T follicular helper cell (primary cell): ENCODE results near the gene CR1L.
"Not testable (repeated sequence)": the region's sequence is repeated elsewhere in the genome, so short reads cannot be mapped to it uniquely, and the experiment has no call there.

Experiments
- DNase-seq: peaks from one replicate; pipeline ENCODE4 v3.0.0-alpha.2; 2020; ENCODE audit warnings: low read depth

The CR1L gene

GRCh38 chr1:207682872-207683434, 38.0 kb downstream of the CR1L start:
- DNase-seq = not testable (repeated sequence)

GRCh38 chr1:207690551-207690950, 45.6 kb downstream of the CR1L start:
- not testable (repeated sequence) for DNase-seq

DNA sequence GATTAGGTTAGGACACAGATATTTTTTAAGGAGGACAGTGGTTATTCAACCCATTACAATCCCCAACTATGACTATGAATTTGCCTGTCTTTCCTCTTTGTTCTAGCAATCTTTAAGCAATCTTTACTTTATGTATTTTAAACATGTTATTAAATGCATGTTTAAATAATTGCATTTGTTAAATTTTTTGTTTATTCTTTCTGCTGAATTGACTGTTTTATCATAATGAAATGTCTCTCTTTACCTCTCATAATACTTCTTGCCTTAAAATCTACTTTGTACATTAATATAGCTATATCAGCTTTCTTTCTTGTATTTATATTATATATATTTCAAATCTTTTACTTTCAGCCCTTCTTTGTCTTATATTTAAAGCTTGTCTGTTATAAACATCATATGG, 46.1 kb downstream of the CR1L start:
- DNase-seq = no peak

DNA sequence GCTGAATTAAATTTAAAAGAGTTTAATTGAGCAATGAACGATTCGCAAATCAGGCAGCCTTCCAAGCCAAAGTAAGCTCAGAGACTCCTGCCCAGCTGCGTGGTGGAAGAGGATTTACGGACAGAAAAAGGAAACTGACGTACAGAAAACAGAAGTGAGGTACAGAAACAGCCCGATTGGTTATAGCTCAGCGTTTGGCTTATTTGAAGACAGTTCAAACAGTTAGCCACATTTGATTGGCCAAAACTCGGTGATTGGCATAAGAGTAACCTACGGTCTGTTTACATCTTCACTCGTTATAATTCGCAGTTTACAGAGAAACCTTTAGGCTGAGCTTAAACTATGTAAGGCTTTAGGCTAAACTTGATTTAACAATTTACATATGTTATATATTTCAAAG, 46.9 kb downstream of the CR1L start:
- DNase-seq = no peak

DNA sequence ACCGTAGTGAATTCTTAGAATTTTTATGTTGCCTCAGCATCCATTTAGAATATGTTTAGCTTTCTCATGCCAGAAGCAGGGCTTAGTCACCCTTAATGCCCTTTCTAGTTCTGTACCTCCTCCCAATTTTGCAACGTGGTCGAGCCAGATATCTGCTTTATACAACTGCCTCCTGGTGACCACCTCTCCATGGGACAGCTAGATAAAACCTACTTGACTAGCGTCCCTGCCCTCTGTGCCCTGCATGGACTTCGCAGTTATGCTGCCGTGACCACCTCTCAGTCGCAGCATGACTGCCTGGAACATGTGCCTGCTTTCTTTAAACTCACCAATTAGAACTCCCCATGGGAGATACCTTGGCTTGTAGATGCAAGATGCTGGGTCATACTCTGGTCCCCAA, 47.4 kb downstream of the CR1L start:
- DNase-seq = not testable (repeated sequence)

DNA sequence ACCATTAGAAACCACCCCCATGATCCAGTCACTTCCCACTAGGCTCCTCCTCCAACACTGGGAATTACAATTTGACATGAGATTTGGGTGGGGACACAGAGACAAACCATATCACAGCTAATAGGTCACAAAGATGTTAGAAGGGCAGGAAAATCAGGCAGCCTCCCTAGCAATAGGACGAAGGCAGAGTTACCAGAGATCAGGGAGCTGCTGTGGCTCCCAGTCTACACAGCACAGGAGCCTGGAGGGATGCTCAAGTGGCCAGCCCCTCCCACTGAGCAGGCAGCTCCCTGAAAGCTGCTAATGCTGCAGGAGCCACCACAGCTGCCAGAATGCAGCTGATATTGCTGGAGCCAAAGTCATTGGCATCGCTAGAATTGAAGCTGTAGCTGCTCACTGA, 51.0 kb downstream of the CR1L start:
- no peak for DNase-seq

DNA sequence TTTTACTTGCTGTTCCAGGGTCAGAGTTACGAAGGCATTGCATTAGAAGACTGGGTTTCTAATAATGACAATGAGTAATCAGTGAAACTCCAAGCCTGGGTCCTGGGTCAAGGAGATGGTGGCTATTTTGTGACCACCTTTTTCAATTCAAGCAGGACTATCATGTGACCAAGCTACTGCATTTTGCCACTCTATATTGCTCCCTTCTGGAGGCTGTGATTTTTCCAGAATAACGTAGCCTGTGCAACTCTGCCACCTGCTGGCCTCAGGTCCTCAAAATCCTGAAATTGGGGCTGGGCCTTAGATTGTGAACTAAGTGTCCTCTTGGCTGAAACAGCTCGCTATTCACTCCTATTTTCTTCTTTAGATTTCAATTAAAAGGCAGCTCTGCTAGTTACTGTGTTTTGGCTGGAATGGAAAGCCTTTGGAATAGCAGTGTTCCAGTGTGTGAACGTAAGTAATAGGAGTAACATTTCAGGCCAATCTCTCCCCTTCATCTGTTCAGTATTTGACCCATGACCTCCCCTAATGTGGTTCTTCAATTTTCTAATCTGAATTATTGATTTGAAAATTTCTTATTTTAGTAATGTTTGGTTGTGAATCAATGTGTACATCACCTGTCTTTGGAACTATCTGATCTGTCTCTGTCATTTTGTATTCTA, 54.0 kb downstream of the CR1L start:
- DNase-seq = no peak

- no peak for DNase-seq
Observed at GRCh38 chr1:207702317-207702716, 57.4 kb downstream of the CR1L start.

DNA sequence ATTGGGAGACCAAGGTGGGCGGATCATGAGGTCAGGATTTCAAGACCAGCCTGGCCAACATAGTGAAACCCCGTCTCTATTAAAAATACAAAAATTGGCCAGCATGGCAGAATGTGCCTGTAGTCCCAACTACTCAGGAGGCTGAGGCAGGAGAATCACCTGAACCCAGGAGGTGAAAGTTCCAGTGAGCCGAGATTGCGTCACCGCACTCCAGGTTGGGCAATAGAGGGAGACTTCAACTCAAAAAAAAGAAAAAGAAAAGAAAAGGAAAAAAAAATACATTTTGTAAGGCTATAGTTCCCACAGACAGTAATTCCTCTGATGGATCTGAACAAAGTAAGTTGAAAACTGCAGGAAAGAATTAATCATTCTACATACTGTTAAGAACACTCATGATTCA, 58.8 kb downstream of the CR1L start:
- DNase-seq = no peak

- DNase-seq = not testable (repeated sequence)
Observed at GRCh38 chr1:207708004-207708403, 63.1 kb downstream of the CR1L start.

GRCh38 chr1:207711285-207711684, 66.4 kb downstream of the CR1L start:
- no peak for DNase-seq

GRCh38 chr1:207712701-207713100, 67.8 kb downstream of the CR1L start:
- DNase-seq = not testable (repeated sequence)

DNA sequence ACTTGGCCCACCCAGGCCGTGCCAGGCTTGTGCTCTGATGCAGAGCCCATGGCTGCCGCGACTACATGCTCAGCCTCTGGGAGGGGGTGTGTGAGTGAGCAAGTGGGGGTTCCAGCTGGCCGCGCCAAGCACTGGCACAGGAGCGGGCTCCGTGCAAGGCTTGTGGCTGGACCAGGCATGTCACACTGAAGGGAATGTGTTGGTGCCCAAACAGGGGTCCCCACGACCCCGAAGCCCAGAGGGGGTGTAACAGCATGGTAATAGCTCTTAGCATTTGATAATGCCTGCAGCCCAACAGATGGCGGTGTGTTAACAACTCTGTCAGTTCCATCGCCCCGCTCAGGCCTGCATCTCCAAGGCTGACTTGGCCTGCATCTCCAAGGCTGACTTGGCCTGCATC, 68.6 kb downstream of the CR1L start:
- DNase-seq = no peak

DNA sequence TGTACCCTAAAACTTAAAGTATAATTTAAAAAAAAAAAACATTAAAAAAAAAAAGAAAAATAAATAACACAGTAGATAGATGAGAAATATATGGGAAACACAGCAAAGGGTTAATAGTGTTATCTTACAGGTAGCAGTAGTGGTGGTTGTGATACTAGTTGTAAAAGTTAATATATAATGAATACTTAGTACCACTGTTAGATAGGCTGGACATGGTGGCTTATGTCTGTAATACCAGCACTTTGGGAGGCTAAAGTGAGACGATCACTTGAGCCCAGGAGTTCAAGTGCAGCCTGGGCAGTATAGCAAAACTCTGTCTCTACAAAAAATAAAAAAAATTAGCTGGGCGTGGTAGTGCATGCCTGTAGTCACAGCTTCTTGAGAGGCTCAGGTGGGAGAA, 74.3 kb downstream of the CR1L start:
- no peak for DNase-seq

- DNase-seq = not testable (repeated sequence)
Observed at GRCh38 chr1:207728200-207728858, 83.4 kb downstream of the CR1L start.

GRCh38 chr1:207737503-207738157, 92.7 kb downstream of the CR1L start:
- DNase-seq = not testable (repeated sequence)

DNA sequence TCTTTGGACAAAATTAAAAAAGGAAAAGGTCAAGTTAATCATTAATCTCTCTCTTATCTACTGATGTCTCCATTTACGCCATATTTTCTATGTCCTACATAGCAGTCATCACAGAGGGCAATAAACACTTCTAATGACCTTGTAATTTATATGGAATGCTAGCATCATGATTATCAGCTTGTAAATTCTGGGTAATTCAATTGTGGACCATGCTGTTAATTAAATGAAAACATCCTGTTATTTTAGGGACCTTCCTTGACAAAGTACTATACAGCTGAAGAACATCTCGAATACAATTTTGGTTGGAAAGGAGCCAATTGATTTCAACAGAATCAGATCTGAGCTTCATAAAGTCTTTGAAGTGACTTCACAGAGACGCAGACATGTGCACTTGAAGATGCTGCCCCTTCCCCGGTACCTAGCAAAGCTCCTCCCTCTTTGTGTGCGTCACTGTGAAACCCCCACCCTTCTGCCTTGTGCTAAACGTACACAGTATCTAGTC, 93.3 kb downstream of the CR1L start:
- peak; percentile 36 for DNase-seq

- no peak for DNase-seq
Observed at GRCh38 chr1:207740207-207740606, 95.3 kb downstream of the CR1L start.

DNA sequence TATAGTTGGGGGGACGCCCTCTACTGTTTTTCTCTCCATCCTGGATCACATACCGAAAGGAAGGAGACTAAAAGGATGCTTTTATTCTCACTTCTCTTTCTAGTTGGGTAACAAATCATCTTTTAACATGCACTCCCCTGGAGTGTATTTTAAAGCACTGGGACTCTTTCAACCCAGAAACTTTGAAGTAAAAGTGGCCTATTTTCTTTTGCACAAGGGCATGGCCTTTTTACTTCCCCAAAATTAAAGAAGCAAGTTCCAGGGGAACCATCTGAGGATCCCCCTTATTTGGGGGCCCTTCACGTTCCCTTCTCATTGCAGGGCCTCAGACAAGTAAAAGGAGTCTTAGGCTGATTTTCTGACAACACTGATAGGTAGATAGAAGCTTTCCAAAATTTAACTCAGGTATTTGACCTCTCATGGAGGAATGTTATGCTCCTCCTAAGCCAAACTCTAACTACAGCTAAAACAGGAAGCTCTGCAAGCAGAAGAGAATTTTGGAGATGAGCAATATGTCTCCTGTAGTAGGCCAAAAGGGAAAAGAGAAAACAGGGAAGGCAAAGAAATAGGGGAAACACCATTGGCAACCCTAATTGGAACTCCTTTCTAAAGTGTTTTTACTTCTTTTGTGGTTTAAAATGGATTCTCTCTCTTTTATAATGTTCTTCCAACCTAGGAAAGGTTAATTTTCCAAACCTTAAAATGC, 98.1 kb downstream of the CR1L start:
- no peak for DNase-seq

GRCh38 chr1:207744000-207744534, 99.1 kb downstream of the CR1L start:
- DNase-seq = no peak

GRCh38 chr1:207745285-207745684, 100.4 kb downstream of the CR1L start:
- no peak for DNase-seq
